Inflammatory macrophage treated with lipopolysaccharide for 4 hours (primary cell): ENCODE data around the gene TFCP2L1.
"Not testable (repeated sequence)": the region's sequence is repeated elsewhere in the genome, so short reads cannot be mapped to it uniquely, and the experiment has no call there.

Experiments
- DNase-seq: peaks from one replicate; pipeline ENCODE4 v3.0.0-alpha.2; 2020

TFCP2L1 gene

DNA sequence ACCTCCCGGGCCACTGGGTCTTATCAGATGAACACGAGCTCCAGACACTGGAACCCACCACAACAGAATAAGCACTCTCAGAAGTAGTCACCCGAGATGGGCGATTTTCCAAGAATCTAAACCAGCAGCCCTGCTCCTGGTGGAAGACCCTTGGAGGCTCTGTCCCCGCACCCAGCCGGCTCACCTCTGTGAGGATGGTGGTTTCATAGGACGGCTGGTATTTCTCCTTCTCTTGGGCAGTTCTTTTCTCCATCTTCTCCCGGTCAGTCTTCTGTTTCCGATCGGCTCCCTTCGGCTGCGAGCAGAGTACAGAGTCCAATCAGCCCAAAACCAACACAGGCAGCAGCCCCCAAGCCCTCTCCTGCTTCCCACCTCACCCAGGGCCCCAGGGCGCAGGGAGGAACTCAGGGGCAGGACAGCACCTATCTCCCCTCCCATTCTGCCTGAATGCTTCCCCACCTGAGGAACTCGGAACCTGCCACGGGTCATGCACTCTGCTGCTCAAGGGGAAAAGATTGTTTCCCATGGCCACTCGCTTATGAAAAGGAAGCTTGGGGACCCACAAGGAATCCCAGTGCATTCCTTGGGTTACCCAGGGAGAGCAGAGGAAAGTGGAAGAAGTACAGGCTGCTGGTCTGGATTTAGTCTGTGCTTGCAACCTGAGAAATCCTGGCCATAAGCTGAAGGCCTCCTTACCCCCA is 42.7 kb downstream of the TFCP2L1 start:
- no peak for DNase-seq

DNA sequence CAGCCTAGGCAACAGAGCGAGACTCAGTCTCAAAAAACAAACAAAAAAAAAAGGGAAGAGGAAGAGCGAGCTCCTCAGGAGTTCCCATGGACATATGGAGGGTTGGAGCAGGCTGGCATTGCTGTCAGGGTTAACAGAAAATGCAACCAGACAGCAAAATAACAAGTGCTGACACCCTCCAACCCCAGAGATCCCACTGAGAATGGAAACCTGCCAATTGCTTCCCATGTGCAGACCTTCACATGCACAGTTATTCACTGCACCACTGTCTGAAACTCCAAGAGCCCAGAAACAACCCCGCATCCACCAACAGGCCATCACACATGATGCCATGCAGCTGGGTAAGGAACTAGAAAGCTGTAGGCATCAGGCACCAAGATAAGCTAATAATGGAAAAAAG is 43.5 kb downstream of the TFCP2L1 start:
- no peak for DNase-seq

DNA sequence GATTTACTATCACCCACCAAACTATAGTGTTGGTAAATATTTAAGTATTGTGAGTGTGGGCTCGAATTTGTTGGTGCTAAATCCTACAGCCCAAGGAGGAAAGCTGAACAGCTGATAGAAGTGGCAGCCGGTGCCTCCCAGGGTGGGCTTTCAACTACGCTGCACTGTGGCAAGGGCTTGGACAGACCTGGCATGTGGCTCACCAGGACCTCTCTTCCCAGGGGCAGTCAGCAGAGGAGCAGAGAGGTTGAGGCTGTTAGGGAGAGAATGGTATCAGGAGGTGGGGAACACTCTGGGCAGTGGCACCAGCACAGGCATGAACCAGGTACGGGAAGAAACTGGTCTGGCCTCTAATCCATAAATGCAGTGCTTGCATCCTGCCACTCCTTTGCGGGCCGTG is 44.6 kb downstream of the TFCP2L1 start:
- no peak for DNase-seq

DNA sequence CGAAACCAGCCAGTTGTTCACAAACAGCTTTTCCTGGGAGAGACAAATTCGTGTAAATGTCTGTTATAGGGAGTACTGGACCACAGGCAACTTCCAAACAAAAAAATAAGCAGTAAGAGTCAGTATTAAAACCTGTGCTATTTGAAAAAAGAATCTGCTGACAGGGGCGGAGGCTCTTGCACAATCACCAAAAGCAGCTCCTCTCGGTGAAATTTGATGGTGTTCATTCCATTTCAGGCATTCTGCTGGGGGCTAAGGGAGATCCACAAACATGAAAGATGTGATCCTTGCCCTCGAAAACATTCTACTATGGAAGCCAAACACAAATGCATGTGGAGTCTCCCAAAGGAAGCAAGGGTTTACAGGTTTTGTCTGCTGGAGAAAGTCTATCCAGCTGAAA is 45.0 kb downstream of the TFCP2L1 start:
- DNase-seq = no peak

DNA sequence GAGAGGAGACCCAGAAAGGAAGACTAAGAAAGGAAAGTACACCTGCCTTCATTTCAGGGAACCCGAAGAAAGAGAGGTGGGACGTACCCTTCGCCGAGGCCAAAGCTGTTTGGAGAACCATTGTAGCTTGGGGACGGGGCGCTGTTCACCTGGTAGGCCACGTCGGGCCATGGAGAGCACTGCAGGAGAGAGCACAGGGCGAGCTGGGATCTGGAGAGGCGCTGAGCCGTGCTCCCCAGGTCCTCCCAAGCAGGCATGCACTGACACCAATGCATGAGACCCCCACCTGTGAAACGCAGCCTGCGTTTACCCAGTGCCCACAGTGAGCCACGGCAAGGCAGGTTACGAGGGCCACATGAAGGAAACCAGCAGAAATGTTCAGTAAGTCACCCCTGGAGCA is 45.5 kb downstream of the TFCP2L1 start:
- no peak for DNase-seq

DNA sequence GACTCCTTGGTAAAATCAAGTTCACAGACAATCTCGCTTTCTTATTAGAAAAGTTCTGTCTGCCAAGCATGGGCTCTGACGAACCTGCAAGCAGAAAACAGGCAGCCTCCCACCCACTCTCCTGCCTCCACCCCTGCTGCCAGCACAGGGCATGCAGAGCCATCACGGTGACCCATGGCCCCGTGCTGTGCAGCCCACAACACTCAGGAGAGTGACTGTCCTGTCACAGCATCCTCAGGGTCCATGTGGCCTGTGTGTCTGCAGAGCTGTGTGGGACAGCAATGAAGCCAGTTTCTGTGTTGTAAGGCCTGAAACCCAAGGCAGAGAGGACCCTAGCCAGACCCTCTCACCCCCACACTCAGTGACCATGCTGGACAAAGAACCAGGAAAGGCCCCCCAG is 46.2 kb downstream of the TFCP2L1 start:
- DNase-seq = no peak

DNA sequence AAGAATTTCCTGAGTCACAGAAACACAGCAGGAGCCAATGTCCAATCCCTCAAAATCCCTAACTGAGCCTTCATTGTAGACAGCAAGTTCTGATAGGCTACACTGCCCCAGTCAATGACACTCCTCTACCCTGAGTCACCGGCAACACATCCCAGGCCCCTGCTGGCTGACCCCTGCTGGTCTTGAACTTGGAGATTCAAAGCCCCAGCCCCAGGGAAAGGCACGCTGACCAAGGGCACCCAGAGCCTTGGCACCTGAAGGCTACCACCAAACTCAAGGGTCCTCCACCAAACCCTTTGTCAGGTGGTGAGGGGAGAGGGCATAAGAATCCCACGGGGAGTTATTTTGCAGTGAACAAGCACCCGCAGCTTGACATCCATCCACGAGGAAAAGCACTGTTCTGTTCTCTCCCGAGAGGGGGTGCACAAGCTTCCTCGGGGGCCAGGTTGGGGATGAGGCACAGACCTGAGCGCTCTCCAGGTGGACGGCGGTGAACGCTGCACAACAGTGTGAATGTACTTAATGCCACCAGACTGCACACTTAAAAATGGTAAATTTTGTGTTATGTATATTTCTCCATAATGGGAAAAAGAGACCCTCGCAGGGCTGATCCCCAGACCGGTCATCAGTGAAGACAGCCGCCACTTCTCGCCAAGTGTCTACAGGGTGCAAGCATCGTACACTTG is 46.9 kb downstream of the TFCP2L1 start:
- no peak for DNase-seq

DNA sequence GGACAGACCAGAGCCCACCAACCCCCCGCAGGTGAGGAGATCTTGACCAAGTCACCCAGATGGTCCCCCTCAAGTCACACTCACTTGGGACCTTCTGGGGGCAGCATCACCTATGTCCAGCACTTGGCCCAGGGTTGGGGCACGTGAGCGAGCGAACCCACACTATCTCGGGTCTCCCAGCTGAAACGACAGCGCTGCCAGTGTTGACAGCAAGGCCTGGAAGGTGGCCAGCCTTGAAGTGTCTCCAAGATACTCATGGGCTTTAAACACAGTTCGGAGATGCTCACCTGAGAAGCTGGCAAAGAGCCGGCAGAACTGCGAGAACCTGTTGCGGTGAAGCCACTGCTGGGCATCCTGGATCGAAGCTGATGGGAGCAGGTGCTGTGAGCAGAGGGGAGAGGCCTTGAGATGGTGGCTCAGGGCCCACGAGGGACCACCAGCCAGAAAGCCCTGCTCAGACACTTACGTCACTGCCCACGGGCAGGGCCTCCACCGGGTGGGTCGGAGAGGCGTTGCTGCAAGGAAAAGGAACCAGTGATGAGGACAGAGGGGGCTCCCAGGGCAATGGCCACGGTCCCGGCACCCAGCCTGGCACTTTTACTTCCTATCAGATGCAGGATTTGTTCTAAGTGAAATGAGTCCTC is 47.5 kb downstream of the TFCP2L1 start:
- no peak for DNase-seq

DNA sequence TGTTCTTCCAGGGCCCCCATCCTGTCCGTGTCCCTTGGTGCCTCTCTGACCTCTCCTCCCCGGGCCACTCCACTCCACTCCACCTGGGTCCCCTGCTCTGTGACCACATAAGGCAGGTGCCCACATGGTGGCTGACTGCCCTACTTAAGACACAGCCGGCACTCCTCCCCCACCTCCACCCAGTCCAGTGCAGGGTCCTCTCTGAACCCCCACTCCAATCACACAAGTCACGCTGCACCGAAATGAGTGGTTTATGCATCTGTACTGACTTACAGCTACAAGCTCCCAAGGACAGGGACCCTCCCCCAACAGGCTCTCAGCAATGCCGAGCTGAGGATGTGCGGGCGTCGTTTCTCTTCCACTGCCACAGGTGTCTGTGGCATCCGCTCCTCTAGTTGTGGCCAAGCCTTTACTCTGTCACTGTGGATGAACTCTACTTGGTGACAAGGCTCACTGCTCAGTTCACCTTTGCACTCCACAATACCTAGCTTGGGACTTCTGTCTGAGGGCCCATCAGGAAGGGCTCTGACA is 48.3 kb downstream of the TFCP2L1 start:
- DNase-seq = no peak

DNA sequence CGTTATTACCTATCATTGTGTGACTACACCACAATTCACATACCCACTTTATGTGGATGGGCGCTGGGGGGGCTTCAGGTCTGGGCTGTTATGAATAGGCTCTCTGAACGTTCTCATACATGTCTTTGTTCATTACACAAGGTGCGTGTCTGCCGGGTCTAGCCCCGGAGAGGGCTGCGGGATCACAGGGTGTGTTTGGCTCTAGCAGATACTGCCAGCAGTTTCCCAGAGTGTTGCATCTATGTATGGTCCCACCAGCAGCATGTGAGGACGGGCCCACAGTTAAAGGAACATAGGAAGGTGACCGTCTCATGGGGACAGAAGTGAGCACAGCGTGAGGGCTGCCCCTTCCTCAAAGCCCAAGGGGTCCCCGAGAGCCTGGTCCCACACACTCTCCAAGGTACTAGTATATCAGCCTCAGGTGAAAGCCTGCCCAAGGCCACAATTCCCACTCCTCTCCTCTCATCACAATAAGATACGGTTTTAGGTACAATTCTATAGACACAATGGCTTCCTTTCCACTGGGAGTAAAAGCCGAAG is 48.8 kb downstream of the TFCP2L1 start:
- no peak for DNase-seq

DNA sequence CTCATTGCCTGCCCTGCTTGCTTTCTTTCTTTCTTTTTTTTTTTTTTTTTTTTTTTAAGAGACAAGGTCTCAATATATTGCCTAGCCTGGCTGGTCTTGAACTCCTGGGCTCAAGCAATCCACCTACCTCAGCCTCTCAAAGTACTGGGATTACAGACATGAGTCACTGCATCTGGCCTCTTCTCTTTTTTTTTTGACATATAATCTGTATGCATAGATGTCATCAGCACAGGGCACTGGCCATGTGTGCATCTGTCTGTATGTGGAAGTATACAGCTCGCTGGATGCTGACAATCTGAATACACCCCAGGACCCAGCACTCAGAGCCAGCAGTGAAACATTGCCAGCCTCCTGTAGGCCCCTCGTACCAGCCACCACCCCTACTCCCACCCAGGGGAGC is 49.5 kb downstream of the TFCP2L1 start:
- DNase-seq = no peak

DNA sequence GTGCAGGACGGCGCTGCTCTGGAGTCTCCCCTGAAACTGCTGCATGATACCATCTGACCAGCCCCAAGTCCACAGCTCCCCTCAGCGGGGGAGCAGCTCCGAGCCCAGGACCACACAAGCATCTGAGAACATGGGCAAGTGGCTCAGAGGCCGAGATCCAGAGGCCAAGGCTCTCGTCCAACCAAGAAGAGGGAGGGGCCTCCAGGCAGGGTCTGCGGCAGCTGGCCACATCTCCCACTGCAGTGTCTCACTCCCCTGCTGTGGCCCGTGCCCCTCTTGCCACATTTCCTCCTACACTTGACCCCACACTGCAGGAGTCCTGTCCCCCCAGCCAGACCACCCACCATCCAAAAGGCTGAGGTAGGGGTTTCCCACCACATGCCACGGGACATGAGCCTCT is 50.2 kb downstream of the TFCP2L1 start:
- no peak for DNase-seq

DNA sequence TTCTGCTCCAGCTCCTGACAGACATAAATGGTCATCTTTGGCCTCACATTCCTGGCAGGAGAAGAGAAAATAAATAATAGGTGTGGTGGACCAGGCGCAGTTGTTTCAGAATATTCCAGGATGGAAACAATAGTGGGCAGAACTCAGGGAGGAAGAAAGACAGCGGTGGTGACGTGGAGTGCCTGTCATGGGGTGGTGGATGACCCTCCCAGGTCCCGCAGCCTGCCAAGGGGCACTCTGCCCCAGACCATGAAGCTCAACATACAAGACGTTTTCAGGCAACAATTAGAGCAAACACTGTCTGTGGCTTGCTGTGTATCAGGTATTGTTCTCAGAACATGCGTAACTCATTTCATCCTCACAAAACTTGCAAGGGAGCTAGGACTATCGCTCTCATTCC is 50.9 kb downstream of the TFCP2L1 start:
- DNase-seq = no peak

DNA sequence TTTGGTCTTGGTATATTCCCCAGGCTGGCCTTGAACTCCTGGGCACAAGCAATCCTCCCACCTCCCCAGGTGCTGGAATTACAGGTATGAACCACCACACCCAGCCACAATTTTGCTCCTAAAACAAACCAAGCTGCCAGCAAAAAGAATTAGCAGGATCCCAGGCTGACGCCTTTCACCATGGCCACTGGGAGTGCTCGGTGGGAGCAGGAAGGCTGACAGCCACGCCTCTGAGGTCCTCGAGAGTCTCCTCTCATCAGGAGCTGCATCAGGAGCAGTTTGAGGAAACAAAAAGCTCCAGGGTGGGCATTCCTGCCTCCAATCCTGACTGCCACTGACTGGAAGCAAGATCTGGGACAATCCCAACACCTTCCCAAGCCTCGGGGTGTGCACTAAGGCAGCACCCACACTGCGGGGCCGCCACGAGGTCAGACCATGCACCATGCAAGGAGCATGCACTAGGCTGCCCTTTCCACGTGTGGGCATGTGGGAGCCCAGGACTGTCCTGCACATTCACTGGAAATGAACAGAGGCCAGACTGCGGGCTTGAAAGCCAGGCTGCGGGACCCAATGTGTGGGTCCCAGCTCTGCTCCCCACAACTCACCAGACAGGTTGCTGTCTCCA is 51.4 kb downstream of the TFCP2L1 start:
- DNase-seq = no peak

DNA sequence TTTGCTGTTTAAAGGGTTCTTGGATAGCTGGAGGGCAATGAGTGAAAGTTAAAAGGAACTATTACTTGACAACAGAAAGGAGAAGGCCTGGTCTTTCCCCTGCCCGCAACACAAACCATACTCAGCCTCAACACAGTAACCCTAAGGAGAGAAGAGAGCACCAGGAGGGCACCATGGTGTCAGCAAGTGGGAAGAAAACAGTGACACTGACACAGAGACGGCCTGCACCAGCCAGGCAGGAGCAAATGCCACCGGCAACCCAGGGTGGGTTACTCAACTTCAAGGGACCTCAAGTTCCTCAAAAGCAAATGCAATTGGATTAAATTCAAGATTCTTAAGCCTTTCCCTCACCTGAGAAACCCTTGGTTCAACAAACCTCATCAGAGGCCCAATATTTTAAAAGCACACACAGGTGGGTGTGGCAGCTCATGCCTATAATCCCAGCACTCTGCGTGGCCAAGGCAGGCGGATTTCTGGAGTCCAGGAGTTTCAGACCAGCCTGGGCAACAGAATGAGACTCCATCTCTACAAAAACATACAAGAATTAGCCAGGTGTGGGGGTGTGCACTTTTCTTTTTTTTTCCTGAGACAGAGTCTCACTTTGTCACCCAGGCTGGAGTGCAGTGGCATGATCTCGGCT is 52.3 kb downstream of the TFCP2L1 start:
- DNase-seq = peak; percentile 10

DNA sequence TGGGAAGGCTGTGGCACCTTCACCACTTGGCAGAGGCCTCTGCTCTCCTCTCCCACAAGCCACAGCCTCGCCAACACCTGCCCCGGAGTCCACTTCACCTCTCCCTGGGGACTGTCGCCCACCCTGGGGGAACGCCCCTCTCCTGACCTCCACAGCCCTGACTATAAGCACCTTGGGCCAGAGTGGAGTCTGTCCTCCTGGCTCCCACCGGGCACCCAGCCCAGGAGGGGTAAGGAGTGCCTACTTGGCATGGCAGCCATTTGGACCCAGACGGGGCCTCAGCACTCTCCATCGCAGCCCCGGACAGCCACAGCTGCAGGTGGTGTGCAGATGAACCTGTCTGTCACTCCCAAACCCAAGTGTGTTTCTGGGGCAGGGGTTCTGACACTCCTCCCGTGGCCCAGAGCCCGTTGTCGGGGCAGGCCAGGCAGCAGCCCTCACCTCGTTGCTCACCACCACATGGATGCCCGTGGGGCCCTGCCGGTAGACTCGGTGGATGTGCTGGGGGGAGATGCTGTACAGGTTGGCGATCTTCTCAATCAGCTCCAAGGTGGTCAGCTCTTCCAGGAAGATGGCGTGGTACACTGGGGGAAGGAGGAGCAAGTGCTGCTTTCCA is 53.5 kb downstream of the TFCP2L1 start:
- DNase-seq = no peak

DNA sequence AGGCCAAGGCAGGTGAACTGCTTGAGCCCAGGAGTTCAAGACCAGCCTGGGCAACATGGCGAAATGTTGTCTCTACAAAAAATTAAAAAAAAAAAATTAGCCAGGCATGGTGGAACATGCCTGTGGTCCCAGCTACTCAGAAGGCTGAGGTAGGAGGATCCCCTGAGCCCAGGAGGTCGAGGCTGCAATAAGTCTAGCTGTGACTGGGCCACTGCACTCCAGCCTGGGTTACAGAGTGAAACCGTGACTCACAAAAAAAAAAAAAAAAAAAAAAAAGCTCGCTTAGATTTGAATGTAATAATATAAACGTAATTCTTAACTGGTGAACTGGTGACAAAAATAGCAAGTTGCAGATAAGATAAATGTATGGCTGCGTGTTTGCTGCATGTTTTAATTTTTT is 56.5 kb downstream of the TFCP2L1 start:
- DNase-seq = no peak

DNA sequence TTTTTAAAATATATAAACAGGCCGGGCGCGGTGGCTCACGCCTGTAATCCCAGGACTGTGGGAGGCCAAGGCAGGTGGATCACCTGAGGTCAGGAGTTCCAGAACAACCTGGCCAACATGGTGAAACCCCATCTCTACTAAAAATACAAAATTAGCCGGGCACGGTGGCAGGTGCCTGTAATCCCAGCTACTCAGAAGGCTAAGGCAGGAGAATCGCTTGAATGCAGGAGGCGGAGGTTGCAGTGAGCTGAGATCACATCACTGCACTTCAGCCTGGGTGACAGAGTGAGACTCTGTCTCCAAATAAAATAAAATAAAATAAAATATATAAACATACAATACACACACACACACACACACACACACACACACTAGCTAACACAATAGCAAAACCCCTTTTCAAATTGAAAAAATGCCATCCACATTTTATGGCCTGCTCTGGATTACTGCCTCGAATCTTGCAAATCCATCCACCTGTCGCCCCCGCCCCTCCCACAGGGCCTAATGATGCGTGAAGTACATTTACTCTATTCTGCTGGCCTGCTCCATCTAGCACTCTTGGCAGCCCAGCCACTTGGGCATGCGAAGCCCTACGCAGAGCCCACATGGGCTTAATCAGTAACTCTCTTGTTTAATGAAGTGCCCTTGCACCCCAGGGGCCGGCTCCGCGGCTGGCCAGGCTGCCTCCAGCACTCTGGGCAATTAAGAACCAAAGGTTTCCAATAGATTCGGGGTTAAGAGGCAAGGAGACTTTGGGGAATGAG is 57.4 kb downstream of the TFCP2L1 start:
- DNase-seq = not testable (repeated sequence)

DNA sequence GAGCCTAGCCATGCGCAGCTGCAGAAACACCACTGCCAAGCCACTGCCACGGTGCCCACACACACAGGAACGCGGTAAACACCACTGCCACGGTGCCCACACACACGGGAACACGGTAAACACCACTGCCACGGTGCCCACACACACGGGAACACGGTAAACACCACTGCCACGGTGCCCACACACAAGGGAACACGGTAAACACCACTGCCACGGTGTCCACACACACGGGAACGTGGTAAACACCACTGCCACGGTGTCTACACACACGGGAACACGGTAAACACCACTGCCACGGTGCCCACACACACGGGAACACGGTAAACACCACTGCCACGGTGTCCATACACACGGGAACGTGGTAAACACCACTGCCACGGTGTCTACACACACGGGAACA is 59.3 kb downstream of the TFCP2L1 start:
- DNase-seq = not testable (repeated sequence)

DNA sequence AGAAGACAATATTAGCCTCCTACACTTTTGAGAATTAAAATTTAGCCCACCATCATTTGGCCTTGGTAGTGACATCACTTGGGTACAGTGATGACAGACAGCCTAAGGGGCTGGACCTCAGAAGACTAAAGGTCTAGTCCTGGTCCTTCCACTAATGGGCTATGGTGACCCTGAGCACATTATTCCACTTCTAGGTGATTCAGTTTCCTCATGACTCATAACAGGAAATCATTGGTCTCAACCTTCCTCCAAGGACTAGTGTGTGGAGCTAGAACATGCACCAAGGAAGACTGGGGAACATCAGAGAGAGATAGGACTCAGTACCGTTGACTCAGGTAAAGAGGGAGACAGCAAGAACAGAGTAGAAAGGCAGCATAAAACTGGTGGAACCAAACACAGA is 64.0 kb downstream of the TFCP2L1 start:
- no peak for DNase-seq

DNA sequence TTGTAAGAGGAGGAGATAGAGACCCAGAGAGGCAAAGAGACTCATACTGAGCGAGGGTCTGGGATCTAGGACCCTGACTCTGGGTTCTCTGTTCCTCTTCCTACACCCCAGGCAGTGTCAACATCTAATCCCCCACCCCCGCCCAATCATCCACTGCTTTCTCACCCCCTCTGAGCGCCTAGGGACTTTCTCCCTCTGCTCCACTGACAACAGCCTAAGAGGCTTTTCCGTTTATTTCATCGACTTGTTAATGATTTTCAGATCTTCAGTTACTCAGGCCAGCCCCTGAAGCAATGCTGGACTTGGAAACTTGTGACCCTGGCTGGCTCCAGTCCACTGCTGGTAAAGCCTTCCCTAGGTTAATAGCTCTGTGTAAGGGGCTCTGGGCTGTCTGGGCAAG is 65.1 kb downstream of the TFCP2L1 start:
- no peak for DNase-seq
